ENCODE data around the gene PIH1D1. TPM values are rescaled to one million over a fixed set of nuclear protein-coding genes. Genes with fewer than 3 reads are reported as not detected.

Gene PIH1D1
- total RNA-seq, 1 experiment from 2014 or later: 166 TPM

DNA sequence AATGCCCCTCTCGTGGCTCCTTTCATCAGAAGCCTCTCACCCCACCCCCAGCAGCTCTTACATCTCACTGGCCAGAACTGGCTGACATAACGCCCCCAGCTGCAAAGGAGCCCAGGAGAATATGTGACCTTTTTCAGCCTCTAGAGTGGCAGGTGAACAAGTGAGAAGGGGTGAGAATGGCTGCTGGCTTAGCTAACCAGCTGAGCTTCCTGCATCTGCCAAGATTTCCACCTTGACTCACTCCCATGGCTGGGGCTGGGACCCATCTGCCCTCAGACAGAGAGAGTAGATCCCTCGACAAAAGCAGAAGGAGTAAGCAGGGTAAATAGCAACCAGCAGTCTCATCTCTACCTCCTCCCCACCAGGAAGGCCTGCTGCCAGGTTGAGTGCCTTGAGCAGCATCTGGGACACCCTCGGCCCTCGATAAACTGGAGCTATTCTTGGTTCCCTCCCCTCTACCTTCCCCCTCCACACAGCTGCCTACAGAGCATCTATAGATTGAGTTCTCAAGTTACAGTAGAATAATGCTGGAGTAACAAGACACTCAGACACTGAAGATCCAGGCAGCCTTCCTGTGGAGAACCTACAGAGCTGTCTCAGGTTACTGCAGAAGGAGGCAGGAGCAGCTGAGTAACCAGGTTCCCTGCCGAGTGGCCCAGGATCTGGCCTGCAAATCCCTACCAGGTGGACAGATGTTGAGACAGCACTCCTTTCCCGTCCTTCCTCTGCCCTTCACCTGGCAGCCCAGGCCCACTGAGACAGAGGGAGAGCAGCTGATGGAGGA is 48.0 kb downstream of the PIH1D1 start:
- Histone ChIP-seq H3K4ac (ENCODE audit: low read depth, low read length) (no peak overlapping the region), H2AK5ac (ENCODE audit: insufficient read length, low read length) (no peak overlapping the region), H3K56ac (ENCODE audit: insufficient read length, low read depth, low read length) (no peak overlapping the region), H2BK15ac (ENCODE audit: low read depth, low read length) (0 out of 2 replicates have a peak overlapping the region, but pooled peaks have one; percentile 40), H4K91ac (ENCODE audit: insufficient read length, low read depth, low read length) (no peak overlapping the region), H3K23me2 (ENCODE audit: insufficient read length, low read depth, low read length, poor library complexity, severe bottlenecking) (no peaks in the 10 kb centered on the region), H4K5ac (ENCODE audit: insufficient read length, low read depth, low read length) (no peak overlapping the region), H3K9ac (ENCODE audit: extremely low read depth, insufficient read length, low read length) (peak overlapping the region; percentile 21), H4K20me1 (ENCODE audit: control insufficient read depth, insufficient read depth, insufficient read length) (peaks cover 2% of the 10 kb centered on the region), H3K79me2 (ENCODE audit: insufficient read depth, low read length) (no peaks in the 10 kb centered on the region), H3K23ac (ENCODE audit: insufficient read length, low read depth, low read length) (no peak overlapping the region), H2BK12ac (ENCODE audit: insufficient read length, low read depth, low read length) (peak overlapping the region; percentile 58), H4K8ac (replicated peaks; ENCODE audit: insufficient read length, low read depth, low read length) (no peak overlapping the region), H2BK20ac (ENCODE audit: low read depth, low read length, poor library complexity, severe bottlenecking) (no peak overlapping the region), H3K79me1 (ENCODE audit: insufficient read depth, low read depth, low read length, poor library complexity, severe bottlenecking) (no peaks in the 10 kb centered on the region), H2BK120ac (ENCODE audit: low read depth, low read length, poor library complexity, severe bottlenecking) (no peak overlapping the region), H3K18ac (ENCODE audit: insufficient read length, low read depth, low read length) (peak overlapping the region; percentile 55), H3K27me3 (ENCODE audit: insufficient read depth, low read length) (no peaks in the 10 kb centered on the region), H3K9me3 (ENCODE audit: control insufficient read depth, low read depth, low read length) (no peaks in the 10 kb centered on the region), H3K4me2 (ENCODE audit: insufficient read depth, insufficient read length, low read length) (peak overlapping the region; percentile 48), H3T11ph (ENCODE audit: low read length) (no peak overlapping the region), H3K4me1 (ENCODE audit: insufficient read depth, low read length) (peaks cover 9% of the 10 kb centered on the region; the same call in 1 of the 2 replicates), H2BK5ac (ENCODE audit: insufficient read length, low read length) (peak overlapping the region; percentile 9), H3K14ac (ENCODE audit: insufficient read depth, low read length) (peak overlapping the region; percentile 87), H2AFZ (ENCODE audit: low read length) (no peak overlapping the region), H3K27ac (ENCODE audit: insufficient read length, low read depth, low read length) (peak overlapping the region; percentile 91)
- TF ChIP-seq, protein P1, sequence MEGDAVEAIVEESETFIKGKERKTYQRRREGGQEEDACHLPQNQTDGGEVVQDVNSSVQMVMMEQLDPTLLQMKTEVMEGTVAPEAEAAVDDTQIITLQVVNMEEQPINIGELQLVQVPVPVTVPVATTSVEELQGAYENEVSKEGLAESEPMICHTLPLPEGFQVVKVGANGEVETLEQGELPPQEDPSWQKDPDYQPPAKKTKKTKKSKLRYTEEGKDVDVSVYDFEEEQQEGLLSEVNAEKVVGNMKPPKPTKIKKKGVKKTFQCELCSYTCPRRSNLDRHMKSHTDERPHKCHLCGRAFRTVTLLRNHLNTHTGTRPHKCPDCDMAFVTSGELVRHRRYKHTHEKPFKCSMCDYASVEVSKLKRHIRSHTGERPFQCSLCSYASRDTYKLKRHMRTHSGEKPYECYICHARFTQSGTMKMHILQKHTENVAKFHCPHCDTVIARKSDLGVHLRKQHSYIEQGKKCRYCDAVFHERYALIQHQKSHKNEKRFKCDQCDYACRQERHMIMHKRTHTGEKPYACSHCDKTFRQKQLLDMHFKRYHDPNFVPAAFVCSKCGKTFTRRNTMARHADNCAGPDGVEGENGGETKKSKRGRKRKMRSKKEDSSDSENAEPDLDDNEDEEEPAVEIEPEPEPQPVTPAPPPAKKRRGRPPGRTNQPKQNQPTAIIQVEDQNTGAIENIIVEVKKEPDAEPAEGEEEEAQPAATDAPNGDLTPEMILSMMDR (conservative IDR thresholded peaks at IDR 0.05): no peak
- H3K36me3 Mint-ChIP-seq (ENCODE audit: insufficient read depth in 1 of 3, low read depth in 3 of 3): no peaks in the 10 kb centered on the region
- no CpG with 5 or more reads among the region's 7 CpGs for WGBS (ENCODE audit: extremely low coverage, insufficient read length, low lambda C conversion rate)
- peak overlapping the region; percentile 97 to 98 (median 98) for H3K27ac Mint-ChIP-seq
- peaks cover 1% of the 10 kb centered on the region; the same call in 1 of the 2 replicates for H3K27me3 Mint-ChIP-seq (ENCODE audit: low read depth)
- peak; percentile 96 for DNase-seq
- no peaks in the 10 kb centered on the region for H3K9me3 Mint-ChIP-seq
- peak overlapping the region; percentile 32 to 71 for H3K4me3 Mint-ChIP-seq
- H3K4me1 Mint-ChIP-seq: peaks cover 42 to 44% of the 10 kb centered on the region in 2 experiments

Measured in H9 (cell line).